Heart left ventricle (tissue), 13 donors: ENCODE data around the gene GRIP2.

Experiments
- POLR2A ChIP-seq, 2 donors: fragments of 450-650 bp; IDR thresholded peaks; one replicate each; pipeline ENCODE4 v1.6.1; 2017; ENCODE audit warnings: antibody characterized with exemption in 2 of 2, mild to moderate bottlenecking in 2 of 2, moderate library complexity in 2 of 2
- TF ChIP-seq, protein P1 (sequence below), 12 donors: fragments of 200-600 bp; sonication (generic) in 4 of 12; IDR thresholded peaks; one replicate each; pipeline versions ENCODE4 v1.5.0 to v1.8.0; 2018 to 2022; ENCODE audit warnings: antibody characterized with exemption in 12 of 12, mild to moderate bottlenecking in 5 of 12
- donor health status: ischemic (EF 13 %, LVEDD 7.1; RV severe dilation, severe dysfunction).
- donor health status: DM: no; HTN: yes; CAD: no.
- donor health status: DM: no; HTN: no; CAD: no.
- donor health status: ischemic (EF 25% LVEDD 6.9; RV normal size, moderate dysfunction).
- donor health status: ischemic (EF 25% LVEDD 5.7; RV mildly dilated, moderate dysfunction).
- donor health status: ischemic (EF 35%, LVEDD 5.7; RV mildly dilated, moderate dysfunction).
- donor health status: nonischemic (EF 11% LVEDD 7.7; RV severe dilation, severe dysfunction).
- donor health status: DM: yes; HTN: yes; CAD: no.
- donor health status: PGD.
- donor health status: ischemic (EF 29% LVEDD 5.4; RV normal size, mild dysfunction).
- donor health status: nonischemic (EF 23%, LVEDD 6.1; RV moderate dilation, normal function).

GRCh38 chr3:14508505-14508819, 31.7 kb downstream of the GRIP2 start:
- TF ChIP-seq, protein P1, sequence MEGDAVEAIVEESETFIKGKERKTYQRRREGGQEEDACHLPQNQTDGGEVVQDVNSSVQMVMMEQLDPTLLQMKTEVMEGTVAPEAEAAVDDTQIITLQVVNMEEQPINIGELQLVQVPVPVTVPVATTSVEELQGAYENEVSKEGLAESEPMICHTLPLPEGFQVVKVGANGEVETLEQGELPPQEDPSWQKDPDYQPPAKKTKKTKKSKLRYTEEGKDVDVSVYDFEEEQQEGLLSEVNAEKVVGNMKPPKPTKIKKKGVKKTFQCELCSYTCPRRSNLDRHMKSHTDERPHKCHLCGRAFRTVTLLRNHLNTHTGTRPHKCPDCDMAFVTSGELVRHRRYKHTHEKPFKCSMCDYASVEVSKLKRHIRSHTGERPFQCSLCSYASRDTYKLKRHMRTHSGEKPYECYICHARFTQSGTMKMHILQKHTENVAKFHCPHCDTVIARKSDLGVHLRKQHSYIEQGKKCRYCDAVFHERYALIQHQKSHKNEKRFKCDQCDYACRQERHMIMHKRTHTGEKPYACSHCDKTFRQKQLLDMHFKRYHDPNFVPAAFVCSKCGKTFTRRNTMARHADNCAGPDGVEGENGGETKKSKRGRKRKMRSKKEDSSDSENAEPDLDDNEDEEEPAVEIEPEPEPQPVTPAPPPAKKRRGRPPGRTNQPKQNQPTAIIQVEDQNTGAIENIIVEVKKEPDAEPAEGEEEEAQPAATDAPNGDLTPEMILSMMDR (IDR thresholded peaks at IDR 0.05): no peak
- no peak for TF ChIP-seq POLR2A (IDR thresholded peaks at IDR 0.05)
